CD1c-positive myeloid dendritic cell (primary cell): Measurements from ENCODE around the gene C1orf52.
"Not testable (repeated sequence)": the region's sequence is repeated elsewhere in the genome, so short reads cannot be mapped to it uniquely, and the experiment has no call there.

Source experiments
- DNase-seq: peaks from one replicate; pipeline ENCODE4 v3.0.0-alpha.2; 2016; ENCODE audit errors: extremely low spot score

C1orf52 gene

DNA sequence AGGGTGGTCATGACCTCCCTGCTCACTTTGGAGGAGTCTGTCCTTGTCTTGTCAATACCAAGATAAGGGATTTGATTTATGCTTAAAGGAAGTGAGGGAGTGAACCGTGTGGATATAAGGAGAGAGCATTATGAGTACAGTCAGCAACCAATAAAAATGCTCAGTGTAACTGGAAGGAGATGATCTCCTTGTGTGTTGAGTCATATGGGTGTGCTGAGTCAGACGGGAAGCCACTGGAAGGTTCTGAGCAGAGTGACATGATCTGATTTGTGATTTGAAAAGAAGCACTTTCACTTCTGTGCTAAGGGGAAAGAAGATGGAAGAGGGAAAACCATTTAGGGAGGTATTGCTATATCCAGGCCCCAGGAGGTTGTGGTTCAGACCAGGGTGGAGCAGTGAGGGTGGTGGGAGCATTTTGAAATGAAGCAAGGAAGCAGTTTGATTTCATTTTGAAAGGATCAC, 19.4 kb upstream of the C1orf52 start:
- DNase-seq: peak; percentile 84

GRCh38 chr1:85277802-85278201, 18.3 kb upstream of the C1orf52 start:
- DNase-seq: peak; percentile 13

DNA sequence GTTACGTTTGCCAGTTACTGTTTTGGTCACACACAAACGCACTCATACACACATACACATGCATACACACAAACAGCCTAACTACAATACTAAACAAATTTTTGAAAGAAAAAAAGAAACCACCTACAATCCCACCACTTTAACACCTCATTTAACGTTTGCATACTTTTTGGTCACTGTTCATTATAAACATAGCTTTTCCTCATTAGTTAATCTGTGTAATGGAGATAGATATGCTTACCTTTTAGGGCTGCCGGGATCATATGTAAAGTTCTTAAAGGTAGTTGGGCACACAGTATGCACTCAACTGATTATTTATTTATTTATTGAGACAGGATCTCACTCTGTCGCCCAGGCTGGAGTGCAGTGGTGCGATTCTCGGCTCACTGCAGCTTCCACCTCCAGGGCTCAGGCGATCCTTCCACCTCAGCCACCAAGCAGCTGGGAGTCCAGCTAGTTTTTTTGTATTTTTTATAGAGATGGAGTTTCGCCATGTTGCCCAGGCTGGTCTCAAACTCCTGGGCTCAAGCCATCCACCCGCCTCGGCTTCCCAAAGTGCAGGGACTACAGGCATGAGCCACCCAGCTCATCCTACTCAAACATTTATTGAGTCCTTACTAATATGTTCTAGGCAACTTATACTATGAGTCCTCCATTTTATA, 17.6 kb upstream of the C1orf52 start:
- no peak for DNase-seq

DNA sequence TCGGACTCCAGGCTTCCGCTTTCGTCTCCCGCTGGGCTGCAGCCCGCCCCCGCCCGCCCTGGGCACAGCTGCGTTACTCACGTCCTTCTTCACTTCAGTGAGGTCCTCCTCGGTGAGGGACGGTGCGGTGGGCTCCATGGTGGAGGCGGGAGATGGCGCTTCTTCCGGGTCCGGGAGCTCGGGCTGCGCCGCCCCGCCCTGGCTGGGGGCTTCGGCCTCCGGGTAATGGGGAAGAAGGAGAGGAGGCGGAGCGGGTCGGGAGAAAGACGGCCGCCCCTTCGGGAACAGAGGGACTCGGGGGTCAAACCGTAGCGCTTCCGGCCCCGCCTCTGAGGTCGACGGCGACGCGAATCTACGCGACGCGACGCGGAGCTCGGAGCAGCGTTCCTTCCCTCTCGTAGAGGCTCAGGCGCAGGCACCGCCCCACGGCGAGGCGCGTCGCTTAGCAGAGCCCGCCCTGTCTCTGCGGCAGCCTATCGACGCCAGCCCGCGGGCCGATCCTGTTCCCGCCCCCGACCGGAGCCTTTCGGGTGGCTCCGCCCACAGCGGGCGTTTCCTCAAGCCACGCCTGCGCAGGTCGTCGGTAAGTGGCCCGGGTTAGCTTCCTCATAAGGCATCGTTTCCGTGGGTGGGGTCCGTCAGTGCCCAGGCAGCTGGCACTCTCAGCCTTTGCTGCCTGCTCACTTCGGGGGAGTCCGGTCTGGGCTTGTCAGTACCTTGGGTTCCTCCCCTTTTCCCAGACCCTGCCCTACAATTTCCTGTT, 16.9 kb upstream of the C1orf52 start, which contains the start of gene BCL10:
TSS of gene BCL10 (minus strand) at position 418 of the 763 bp plus-strand sequence. CDS start at position 138, 280 bp downstream.
- peak; percentile 100 for DNase-seq

DNA sequence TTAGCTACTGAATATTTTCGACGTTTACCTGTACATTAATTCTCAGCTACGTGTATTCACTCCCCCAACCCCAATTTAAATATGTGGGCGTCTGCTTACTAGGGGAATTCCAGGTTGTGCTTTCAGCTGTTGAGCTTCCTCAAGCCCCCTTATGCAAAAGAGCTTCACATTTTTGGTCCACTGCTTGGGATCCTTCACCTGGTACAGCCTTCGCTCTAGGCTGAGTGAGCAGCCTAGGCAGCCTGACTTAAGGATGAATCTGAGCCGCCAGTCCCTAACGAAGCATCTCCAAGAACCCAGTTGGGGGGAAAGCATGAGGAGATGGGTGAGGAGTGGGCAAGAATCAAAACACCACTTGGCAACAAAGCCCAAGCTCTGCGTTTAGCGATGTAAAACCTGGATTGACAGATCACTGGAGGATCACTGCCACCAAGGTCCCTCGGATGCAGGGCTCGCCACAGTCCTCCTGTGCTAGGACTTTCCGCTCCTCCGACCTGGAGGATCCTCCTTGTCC, 16.3 kb upstream of the C1orf52 start:
- peak; percentile 49 for DNase-seq

- peak; percentile 83 for DNase-seq
Observed at GRCh38 chr1:85274969-85275453, 15.5 kb upstream of the C1orf52 start.

DNA sequence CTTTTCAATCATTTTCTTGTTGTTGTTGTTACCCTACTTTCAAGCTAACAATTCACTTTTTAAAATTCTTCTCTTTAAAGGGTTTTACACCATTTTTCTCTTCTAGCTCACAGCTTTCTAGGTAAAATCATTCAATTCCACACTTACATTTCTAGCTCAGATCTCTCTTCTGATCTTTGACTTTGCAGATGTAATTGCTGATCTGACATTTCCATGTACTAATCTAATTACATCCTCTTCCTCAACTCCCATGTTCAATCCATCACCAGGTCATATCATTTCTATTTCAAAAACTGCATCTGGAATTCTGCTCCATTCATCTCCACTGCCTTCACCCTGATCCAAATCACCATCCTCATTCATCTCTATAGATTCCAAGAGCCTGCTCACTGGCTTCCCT, 13.9 kb upstream of the C1orf52 start:
- DNase-seq: no peak

- DNase-seq: no peak
Observed at GRCh38 chr1:85268801-85269585, 9.5 kb upstream of the C1orf52 start.

- no peak for DNase-seq
Observed at GRCh38 chr1:85267313-85267712, 7.9 kb upstream of the C1orf52 start.

DNA sequence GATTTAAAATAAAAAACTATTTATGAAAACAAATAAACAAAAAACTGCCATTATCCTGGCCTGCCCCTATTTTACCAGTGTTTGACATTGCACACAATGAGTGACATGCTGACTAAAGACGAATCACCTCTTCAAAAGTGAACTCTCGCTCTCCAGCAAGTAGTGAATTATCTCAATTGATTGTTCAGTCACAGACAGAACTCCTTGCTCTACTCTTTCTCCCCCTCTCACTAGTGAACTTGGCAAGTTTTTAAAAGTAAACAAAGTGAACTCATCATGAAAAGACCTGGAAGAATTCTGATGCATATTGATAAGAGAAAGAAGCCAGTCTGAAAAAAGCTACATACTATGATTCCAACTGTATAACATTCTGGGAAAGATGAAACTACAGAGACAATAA, 4.7 kb upstream of the C1orf52 start:
- DNase-seq: no peak

- DNase-seq: no peak
Observed at GRCh38 chr1:85262985-85263384, 3.5 kb upstream of the C1orf52 start.

- DNase-seq: no peak
Observed at GRCh38 chr1:85259912-85260274, 431 bp upstream of the C1orf52 start.

DNA sequence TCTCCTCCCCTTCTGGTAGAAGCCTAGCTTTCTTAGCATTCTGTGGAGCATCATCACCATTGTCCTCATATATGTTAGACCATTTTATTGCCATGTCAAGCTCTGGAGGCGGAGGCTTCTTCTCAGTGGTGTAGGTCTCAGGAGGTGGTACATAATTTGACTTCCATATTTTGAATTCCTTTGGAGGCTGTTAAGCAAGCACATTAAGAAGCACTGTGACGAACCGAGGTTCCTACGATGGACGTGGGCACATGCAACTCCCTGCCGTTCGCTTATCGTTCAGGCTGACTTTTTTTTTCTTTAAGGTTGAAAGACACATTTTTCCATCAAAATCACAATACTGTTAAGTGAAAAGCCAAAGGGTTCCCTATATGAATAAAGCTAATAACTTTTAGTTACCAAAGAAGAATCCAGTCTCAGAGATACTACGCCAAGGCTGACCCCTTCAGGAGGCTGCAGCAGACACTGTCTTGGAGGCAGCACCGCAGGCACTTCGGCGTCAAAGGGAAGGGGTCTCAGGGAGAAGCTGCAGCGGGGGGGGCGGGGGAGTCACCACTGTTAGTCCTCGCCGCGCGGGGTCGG, 835 bp downstream of the C1orf52 start:
- peak; percentile 35 for DNase-seq

DNA sequence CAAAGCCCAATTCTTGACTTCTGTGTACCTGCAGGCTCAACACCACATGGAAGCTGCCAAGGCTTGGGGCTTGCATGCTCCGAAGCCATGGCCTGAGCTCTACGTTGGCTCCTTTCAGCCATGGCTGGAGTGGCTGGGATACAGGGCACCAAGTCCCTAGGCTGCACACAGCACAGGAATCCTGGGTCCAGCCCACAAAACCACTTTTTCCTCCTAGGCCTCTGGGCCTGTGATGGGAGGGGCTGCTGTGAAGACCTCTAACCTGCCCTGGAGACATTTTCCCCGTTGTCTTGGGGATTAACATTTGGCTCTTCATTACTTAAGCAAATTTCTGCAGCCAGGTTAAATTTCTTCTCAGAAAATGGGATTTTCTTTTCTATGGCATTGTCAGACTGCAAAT, 10.4 kb downstream of the C1orf52 start:
- DNase-seq: not testable (repeated sequence)

DNA sequence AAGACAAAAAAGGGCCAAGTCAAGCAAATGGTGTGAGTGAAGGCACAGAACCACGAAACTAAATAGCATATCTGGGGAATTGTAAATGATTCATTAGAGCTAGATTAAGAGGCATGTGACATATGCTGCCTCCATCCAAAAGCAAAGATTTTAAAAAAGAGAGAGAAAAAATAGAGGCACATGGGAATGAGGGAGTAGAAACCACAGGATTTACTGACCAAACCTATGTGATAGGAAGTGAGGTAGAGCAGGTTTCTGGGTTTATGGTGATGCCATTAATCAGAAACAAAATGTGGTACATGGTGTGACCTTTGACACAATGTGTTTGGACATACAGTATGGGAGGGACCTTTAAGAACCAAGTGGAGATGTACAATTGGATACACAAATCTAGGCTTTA, 13.6 kb downstream of the C1orf52 start:
- no peak for DNase-seq

- no peak for DNase-seq
Observed at GRCh38 chr1:85245456-85245855, 14.0 kb downstream of the C1orf52 start.

GRCh38 chr1:85244271-85245061, 15.0 kb downstream of the C1orf52 start:
- DNase-seq: no peak

GRCh38 chr1:85243372-85243771, 16.1 kb downstream of the C1orf52 start:
- no peak for DNase-seq

GRCh38 chr1:85240643-85241042, 18.8 kb downstream of the C1orf52 start:
- no peak for DNase-seq

GRCh38 chr1:85240174-85240601, 19.3 kb downstream of the C1orf52 start:
- DNase-seq: no peak

- no peak for DNase-seq
Observed at GRCh38 chr1:85237613-85238012, 21.8 kb downstream of the C1orf52 start.
